ENCODE results near the gene MREG.
"Not testable (repeated sequence)": the region's sequence is repeated elsewhere in the genome, so short reads cannot be mapped to it uniquely, and the experiment has no call there.

The MREG gene

DNA sequence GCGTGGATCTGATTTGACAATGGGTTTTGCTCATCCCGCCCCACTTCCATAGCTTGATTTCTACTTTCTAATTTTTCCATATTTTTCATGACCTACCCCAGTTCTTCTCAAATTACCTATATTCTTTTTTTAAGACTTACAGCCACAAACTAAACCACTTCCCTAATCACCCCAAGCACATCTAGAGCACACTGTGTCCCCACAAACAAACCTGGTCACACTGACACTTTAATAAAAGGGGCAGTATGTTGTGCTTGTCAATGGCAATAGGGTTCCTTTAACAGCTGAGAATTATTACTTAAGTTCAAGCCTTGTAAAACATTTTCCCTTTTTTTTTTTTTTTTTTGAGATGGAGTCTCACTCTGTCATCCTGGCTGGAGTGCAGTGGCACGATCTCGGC, 47.1 kb downstream of the MREG start:
- TF ChIP-seq, protein P1, sequence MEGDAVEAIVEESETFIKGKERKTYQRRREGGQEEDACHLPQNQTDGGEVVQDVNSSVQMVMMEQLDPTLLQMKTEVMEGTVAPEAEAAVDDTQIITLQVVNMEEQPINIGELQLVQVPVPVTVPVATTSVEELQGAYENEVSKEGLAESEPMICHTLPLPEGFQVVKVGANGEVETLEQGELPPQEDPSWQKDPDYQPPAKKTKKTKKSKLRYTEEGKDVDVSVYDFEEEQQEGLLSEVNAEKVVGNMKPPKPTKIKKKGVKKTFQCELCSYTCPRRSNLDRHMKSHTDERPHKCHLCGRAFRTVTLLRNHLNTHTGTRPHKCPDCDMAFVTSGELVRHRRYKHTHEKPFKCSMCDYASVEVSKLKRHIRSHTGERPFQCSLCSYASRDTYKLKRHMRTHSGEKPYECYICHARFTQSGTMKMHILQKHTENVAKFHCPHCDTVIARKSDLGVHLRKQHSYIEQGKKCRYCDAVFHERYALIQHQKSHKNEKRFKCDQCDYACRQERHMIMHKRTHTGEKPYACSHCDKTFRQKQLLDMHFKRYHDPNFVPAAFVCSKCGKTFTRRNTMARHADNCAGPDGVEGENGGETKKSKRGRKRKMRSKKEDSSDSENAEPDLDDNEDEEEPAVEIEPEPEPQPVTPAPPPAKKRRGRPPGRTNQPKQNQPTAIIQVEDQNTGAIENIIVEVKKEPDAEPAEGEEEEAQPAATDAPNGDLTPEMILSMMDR (IDR thresholded peaks at IDR 0.05; ENCODE audit: borderline replicate concordance, control extremely low read depth, extremely low read depth, insufficient read depth, missing control alignments) = no peak
- in situ Hi-C loops (cut with MboI; ENCODE audit: low sequenced_read_pairs, unreplicated experiment) = no loop called here
- DNase-seq (ENCODE audit: low spot score) = no peak

DNA sequence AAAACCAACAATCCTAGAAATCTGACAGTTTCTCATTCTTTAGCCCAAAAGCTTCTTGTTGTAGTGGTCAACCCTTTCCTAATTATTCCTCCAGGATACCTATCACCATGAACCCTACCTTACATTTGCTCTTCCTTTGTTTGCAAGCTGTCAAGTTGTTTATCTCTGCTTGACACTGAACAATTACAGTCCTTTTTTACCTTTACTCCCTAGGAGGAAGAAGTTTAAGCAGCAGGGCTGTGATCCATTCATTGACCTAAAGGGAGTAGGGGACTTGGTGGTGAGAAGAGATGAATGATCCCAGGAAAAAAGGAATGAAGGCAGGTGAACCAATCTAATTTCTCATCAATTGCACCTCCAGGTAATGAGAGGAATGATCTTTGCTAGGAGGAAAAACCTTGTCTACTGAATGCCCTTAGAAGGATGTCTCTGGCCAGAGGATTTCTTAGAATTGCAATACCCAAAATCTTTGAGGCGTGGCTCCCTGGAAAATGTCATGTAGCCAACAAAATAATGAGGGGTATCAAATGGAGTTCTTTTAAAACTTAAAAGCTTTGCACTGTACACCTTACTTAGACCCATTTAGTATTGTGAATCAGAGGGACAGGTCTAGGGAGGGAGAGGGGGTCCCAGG, 47.7 kb downstream of the MREG start:
- TF ChIP-seq, protein P1 (IDR thresholded peaks at IDR 0.05; ENCODE audit: borderline replicate concordance, control extremely low read depth, extremely low read depth, insufficient read depth, missing control alignments) = no peak
- in situ Hi-C loops (cut with MboI; ENCODE audit: low sequenced_read_pairs, unreplicated experiment) = no loop called here
- DNase-seq (ENCODE audit: low spot score) = no peak

DNA sequence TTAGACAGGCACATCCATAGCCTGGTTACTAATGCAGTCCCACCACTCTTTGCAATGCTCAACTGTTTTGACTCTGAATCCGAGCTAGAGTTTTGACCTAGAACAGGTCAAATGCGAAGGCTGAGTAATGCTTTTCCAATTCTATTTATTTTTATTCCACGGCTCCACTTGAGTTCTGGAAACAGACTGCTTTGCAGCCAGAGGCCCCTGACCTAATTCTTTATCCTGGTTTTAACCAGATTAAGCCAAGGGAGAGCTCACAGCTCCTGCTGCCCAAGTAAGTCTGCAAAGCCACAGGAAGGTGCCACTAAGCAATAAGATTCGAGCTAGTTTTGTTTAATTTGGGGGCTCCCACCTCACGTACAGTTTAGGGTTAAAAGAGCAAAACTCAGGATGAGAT, 51.4 kb downstream of the MREG start:
- TF ChIP-seq, protein P1 (IDR thresholded peaks at IDR 0.05; ENCODE audit: borderline replicate concordance, control extremely low read depth, extremely low read depth, insufficient read depth, missing control alignments) = no peak
- no peak for DNase-seq (ENCODE audit: low spot score)

DNA sequence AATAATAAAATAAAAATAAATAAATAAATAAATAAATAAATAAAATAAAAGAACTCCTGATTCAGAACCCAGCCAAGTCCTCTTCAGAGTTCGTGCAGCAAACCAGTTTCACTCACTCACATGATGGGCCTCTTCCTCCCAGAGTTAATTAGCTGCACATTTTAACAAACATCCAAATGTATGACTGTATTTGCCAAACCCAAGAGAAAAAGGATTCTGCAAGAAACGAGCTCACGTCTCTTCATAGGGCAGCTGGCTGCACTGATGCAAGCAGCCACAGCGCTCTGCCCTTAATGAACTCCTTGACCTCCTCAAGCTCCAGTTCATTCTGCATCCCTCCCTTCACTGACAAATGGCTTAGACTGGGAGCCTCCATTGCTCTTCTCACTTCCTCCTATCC, 55.1 kb downstream of the MREG start:
- in situ Hi-C loops (cut with MboI; ENCODE audit: low sequenced_read_pairs, unreplicated experiment) = no loop called here
- TF ChIP-seq, protein P1 (IDR thresholded peaks at IDR 0.05; ENCODE audit: borderline replicate concordance, control extremely low read depth, extremely low read depth, insufficient read depth, missing control alignments) = no peak
- DNase-seq (ENCODE audit: low spot score) = no peak

More for the DNA sequence above, 51.4 kb downstream of the MREG start:
- in situ Hi-C loops (cut with MboI; ENCODE audit: low sequenced_read_pairs, unreplicated experiment) = no loop called here

DNA sequence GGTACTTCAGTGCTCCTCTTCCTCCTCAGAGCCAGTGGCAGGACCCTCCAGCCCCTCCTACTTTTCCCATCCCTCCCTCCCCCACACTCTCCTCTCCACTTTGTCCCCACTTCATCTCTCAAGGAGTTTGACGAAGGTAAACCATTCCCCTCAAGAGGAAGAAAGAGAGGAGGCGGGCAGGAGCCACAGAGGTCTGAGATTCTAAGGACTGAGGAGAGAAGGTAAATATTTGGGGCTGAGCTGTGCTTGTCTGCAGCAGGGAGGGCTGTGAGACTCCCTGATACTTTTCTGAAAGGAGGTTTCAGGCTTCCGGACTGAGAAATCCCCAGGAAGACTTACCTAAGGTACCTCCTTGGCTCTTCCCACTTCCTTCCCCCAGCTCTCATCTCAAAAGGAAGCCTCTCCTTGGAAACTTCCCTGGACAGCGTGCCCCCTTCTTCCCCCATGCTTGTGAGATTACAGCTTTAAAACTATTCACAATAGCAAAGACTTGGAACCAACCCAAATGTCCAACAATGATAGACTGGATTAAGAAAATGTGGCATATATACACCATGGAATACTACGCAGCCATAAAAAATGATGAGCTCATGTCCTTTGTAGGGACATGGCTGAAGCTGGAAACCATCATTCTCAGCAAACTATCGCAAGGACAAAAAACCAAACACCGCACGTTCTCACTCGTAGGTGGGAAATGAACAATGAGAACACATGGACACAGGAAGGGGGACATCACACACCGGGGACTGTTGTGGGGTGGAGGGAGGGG, 55.8 kb downstream of the MREG start:
- DNase-seq (ENCODE audit: low spot score); in situ Hi-C loops (cut with MboI; ENCODE audit: low sequenced_read_pairs, unreplicated experiment): not testable (repeated sequence)

DNA sequence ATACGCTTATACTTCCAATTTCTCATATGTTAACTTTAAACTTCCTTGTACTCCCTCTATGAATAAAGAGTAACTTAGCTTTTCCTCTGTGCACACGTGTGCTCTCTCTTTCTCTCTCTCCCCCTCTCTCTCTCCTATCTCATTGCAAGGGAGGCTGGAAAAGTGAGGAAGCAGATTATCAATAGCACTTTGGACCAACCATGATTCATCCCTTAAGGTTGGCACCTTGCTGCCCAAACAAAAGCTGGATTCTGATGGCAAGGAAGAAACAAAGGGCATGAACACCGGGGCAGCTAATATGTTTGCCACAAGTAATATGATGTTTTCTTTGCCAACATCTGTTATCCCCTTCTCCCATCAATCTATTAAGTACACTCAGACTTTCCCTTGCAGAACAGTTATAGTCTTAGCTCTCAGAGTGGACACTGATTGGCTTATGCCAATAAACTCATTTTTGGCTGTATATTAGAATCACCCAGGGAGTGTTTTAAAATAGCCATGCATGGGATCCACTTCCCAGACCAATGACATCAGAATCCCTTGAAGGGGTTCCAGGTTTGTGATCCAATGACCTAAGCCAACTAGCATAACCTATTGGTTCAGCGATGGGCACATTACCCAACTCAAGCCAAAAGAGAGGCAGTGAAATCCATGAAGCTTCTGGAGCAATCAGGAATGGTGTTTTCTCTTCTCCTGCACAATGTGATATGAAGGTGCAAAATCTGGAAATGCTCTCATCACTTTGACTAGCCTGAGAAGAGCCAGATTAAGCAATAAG, 60.3 kb downstream of the MREG start:
- TF ChIP-seq, protein P1 (IDR thresholded peaks at IDR 0.05; ENCODE audit: borderline replicate concordance, control extremely low read depth, extremely low read depth, insufficient read depth, missing control alignments) = no peak
- in situ Hi-C loops (cut with MboI; ENCODE audit: low sequenced_read_pairs, unreplicated experiment) = loop anchor here (5.0 kb wide), 1 partner anchor 64 kb away; no protein-coding TSS in a partner anchor
- no peak for DNase-seq (ENCODE audit: low spot score)

Measured in GM13976 (cell line).